DND-41 (cell line): ENCODE results near the gene C10orf95.
"Not testable (repeated sequence)": the region's sequence is repeated elsewhere in the genome, so short reads cannot be mapped to it uniquely, and the experiment has no call there.

ENCODE experiments used
- CTCF ChIP-seq: IDR thresholded peaks from 2 replicates; pipeline ENCODE4 v1.5.1; 2012; ENCODE audit warnings: borderline replicate concordance, low read length, moderate library complexity, mild to moderate bottlenecking; ENCODE audit not compliant: poor library complexity, severe bottlenecking; ENCODE audit errors: extremely low read depth
- EZH2 ChIP-seq: IDR thresholded peaks from 3 replicates; pipeline ENCODE4 v1.6.1; 2012; ENCODE audit warnings: borderline replicate concordance, low read depth, mild to moderate bottlenecking, moderate library complexity, low read length, inconsistent platforms; ENCODE audit not compliant: severe bottlenecking

- not testable (repeated sequence) for TF ChIP-seq CTCF, EZH2
These were observed 3.5 kb upstream of the C10orf95 start for GRCh38 chr10:102454662-102455487.
